ENCODE data around the gene SDHA. TPM values are rescaled to one million over a fixed set of nuclear protein-coding genes. Genes with fewer than 3 reads are reported as not detected.

SDHA gene
- total RNA-seq, 4 donors from 2014 or later: 45.7 to 71.5 (median 54.9) TPM

DNA sequence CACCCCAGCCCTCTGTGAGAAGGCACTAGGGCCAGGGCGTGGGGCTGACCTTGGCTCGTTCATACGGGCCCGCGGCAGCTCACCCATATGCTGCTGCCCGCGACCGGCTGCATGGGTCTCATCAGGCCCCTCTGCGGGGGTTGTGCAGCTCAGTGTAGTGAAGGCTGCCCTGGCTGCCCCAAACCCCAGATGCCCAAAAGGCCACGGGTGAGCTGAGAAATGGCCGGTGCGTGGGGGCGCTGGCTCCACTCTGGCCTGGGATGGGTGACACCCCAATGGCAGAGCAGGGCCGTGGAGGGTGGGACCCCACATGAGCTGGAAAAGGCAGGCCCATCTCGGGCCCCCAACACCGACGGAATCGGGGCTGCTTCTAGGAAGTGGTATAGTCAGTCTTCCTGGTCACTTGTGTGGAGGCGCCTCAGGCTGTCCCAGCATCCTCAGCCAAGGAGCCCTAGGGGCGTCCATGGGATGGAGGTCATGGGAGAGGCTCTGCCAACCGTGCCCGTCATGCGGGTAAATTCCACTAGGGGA, 46.3 kb upstream of the SDHA start:
- TF ChIP-seq, protein P1, sequence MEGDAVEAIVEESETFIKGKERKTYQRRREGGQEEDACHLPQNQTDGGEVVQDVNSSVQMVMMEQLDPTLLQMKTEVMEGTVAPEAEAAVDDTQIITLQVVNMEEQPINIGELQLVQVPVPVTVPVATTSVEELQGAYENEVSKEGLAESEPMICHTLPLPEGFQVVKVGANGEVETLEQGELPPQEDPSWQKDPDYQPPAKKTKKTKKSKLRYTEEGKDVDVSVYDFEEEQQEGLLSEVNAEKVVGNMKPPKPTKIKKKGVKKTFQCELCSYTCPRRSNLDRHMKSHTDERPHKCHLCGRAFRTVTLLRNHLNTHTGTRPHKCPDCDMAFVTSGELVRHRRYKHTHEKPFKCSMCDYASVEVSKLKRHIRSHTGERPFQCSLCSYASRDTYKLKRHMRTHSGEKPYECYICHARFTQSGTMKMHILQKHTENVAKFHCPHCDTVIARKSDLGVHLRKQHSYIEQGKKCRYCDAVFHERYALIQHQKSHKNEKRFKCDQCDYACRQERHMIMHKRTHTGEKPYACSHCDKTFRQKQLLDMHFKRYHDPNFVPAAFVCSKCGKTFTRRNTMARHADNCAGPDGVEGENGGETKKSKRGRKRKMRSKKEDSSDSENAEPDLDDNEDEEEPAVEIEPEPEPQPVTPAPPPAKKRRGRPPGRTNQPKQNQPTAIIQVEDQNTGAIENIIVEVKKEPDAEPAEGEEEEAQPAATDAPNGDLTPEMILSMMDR (IDR thresholded peaks at IDR 0.05): no peak
- TF ChIP-seq POLR2A (IDR thresholded peaks at IDR 0.05): no peak
- intact Hi-C loops (cut with DNase I): no loop called here

DNA sequence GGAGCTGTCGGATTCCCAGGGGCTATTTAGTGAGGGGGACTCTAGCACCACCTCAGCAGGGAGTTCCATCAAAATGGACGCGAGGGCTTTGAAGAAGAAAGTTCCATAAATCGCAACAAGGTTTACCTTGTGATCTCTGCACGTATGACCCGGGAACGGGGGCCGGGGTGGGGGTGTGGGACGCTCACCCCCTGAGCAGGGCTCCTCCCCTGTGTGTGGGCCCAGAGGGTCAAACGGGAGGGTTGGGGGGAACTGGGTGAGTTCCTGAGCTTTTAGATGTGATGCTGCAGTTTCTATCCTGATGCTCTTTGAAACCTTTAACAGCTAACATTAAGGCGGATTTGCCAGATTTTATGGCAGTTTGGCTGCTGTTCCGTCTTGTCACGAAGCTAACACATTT, 45.7 kb upstream of the SDHA start:
- Histone ChIP-seq H3K9me3 (no peaks in the 10 kb centered on the region), H3K27me3 (peaks cover 0 to 7% (median 0%) of the 10 kb centered on the region in 4 donors), H3K4me3 (no peak overlapping the region), H3K4me1 (peaks cover 0 to 19% (median 0%) of the 10 kb centered on the region in 3 donors), H3K36me3 (no peaks in the 10 kb centered on the region), H3K27ac (no peak overlapping the region)
- no peak for DNase-seq
- TF ChIP-seq, protein P1 (IDR thresholded peaks at IDR 0.05): no peak
- no peak for TF ChIP-seq POLR2A (IDR thresholded peaks at IDR 0.05)
- WGBS, 2 donors: 85 to 87% methylated on average over 6 to 12 of the region's 13 CpGs
- intact Hi-C loops (cut with DNase I): no loop called here

More for the DNA sequence above, 46.3 kb upstream of the SDHA start:
- Histone ChIP-seq H3K27me3 (peaks cover 0 to 7% (median 0%) of the 10 kb centered on the region in 4 donors), H3K9me3 (no peaks in the 10 kb centered on the region), H3K27ac (no peak overlapping the region), H3K4me3 (no peak overlapping the region), H3K36me3 (no peaks in the 10 kb centered on the region), H3K4me1 (peaks cover 0 to 19% (median 0%) of the 10 kb centered on the region in 3 donors)
- WGBS, 2 donors: 98% methylated on average over 7 of the region's 23 CpGs; no CpG with 5 or more reads in 1 of the 2 donors
- DNase-seq: no peak

DNA sequence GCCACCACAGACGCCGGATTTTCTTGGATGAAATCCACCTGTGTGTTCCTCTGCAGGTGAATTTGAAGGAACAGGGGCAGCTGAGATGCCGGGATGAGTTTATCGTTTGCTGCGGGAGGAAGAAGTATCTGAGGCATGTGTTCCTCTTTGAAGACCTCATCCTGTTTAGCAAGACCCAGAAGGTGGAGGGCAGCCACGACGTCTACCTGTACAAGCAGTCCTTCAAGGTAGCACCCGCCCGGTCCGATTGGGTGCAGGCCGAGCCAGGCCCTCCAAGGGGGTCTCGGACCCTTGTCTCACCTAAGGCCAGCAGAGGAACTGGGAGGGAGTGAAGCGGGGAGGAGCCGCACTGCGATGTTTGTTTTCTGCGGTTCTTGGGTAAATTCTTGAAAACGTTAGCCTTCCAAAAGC, 45.3 kb upstream of the SDHA start:
- intact Hi-C loops (cut with DNase I): no loop called here
- Histone ChIP-seq H3K4me3 (no peak overlapping the region), H3K27me3 (peaks cover 0 to 7% (median 0%) of the 10 kb centered on the region in 4 donors), H3K27ac (no peak overlapping the region), H3K36me3 (no peaks in the 10 kb centered on the region), H3K4me1 (peaks cover 0 to 19% (median 0%) of the 10 kb centered on the region in 3 donors), H3K9me3 (no peaks in the 10 kb centered on the region)
- TF ChIP-seq, protein P1 (IDR thresholded peaks at IDR 0.05): no peak
- TF ChIP-seq POLR2A (IDR thresholded peaks at IDR 0.05): no peak
- no peak for DNase-seq
- 72% methylated on average over 14 to 15 of the region's 17 CpGs for WGBS, 2 donors

DNA sequence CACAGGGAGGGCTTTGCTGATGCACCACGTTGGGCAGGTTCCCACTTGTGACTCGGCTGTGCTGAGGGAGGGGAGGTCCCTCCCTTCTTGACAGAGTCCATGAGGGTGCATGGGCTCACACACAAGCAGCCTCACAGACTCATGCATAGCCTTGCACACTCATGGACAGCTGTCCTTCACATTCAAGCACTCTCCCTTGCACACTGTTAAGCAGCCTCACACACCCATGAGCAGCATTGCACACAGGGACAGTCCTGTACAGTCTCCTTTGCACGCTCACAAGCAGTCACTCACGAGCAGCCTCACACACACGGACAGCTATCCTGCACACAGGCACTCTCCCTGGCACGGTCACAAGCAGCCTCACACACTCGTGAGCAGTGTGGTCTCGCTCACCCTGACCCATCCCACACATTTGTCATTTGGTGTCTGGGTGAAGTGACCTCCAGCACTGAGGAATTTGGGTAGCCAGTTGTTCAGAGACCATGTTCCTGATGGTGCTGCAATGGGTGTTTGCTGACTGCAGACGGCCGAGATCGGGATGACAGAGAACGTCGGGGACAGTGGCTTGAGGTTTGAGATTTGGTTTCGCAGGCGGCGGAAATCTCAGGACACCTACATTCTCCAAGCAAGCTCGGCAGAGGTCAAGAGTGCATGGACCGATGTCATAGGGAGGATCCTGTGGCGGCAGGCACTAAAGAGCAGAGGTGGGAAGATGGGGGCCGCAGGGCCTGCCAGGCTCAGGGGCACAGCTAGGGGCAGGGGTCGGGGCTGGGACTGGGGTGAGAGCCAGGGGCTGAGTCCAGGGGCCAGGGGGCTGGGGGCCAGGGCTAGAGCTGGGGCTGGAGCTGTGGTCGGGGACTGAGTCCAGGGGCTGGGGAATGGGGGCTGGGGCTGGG, 44.5 kb upstream of the SDHA start:
- no peak overlapping the region for H3K4me3 ChIP-seq
- 68 to 81% methylated on average over 7 to 19 of the region's 22 CpGs for WGBS, 2 donors
- no peaks in the 10 kb centered on the region for H3K9me3 ChIP-seq
- peaks cover 0 to 14% (median 0%) of the 10 kb centered on the region in 3 donors for H3K4me1 ChIP-seq
- H3K27ac ChIP-seq: no peak overlapping the region
- DNase-seq: no peak
- H3K36me3 ChIP-seq: no peaks in the 10 kb centered on the region
- intact Hi-C loops (cut with DNase I): no loop called here
- peaks cover 0 to 7% (median 0%) of the 10 kb centered on the region in 4 donors for H3K27me3 ChIP-seq
- TF ChIP-seq POLR2A (IDR thresholded peaks at IDR 0.05): no peak
- TF ChIP-seq, protein P1 (IDR thresholded peaks at IDR 0.05): no peak

DNA sequence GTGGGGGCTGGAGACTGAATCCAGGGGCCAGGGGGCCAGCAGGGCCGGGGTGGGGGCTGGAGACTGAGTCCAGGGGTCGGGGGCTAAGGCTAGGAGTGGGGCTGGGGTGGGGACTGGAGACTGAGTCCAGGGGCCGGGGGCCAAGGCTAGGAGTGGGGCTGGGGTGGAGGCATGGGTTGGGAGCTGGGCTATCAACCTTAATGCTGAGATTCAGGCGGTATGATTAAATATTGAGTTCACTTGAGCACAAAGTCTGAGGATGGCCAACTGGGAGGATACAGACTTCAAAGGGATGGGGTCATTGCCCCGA, 43.9 kb upstream of the SDHA start:
- WGBS, 2 donors: 80 to 86% methylated on average over 2 of the region's 5 CpGs
- intact Hi-C loops (cut with DNase I): no loop called here
- no peak overlapping the region for H3K4me3 ChIP-seq
- peaks cover 0 to 8% (median 0%) of the 10 kb centered on the region in 3 donors for H3K4me1 ChIP-seq
- TF ChIP-seq POLR2A (IDR thresholded peaks at IDR 0.05): no peak
- TF ChIP-seq, protein P1 (IDR thresholded peaks at IDR 0.05): no peak
- H3K9me3 ChIP-seq: no peaks in the 10 kb centered on the region
- no peak overlapping the region for H3K27ac ChIP-seq
- H3K27me3 ChIP-seq: peaks cover 0 to 7% (median 0%) of the 10 kb centered on the region in 4 donors
- no peak for DNase-seq
- H3K36me3 ChIP-seq: no peaks in the 10 kb centered on the region
